Psoas muscle (tissue), 8 donors: ENCODE data around the gene NSUN5. TPM values are rescaled to one million over a fixed set of nuclear protein-coding genes. Genes with fewer than 3 reads are reported as not detected.

Source experiments
- ATAC-seq, 4 donors: fragments of 200-7000 bp; cut with Tn5 transposase; one replicate each; pipeline ENCODE4 v1.9.1; 2020; ENCODE audit warnings: moderate library complexity in 3 of 4, mild to moderate bottlenecking in 2 of 4
- DNase-seq, 2 donors: peaks; one replicate each; pipeline ENCODE4 v3.0.0-alpha.2; 2020
- H3K27ac ChIP-seq: fragments of 200-600 bp; one replicate; pipeline ENCODE4 v1.8.0; 2022
- H3K27me3 ChIP-seq, 3 donors: fragments of 200-600 bp in 1 of 3; one replicate each; pipeline versions ENCODE4 v1.6.1 to v1.8.0; 2013 to 2022; ENCODE audit warnings: low read length in 2 of 3, mild to moderate bottlenecking in 2 of 3, moderate library complexity in 1 of 3; ENCODE audit not compliant: insufficient read depth in 3 of 3
- H3K36me3 ChIP-seq, 2 donors: fragments of 200-600 bp in 1 of 2; one replicate each; pipeline versions ENCODE4 v1.6.1 to v1.8.0; 2013 to 2022; ENCODE audit warnings: low read depth in 1 of 2, mild to moderate bottlenecking in 1 of 2, moderate library complexity in 1 of 2; ENCODE audit not compliant: insufficient read depth in 1 of 2
- H3K4me1 ChIP-seq: fragments of 200-600 bp; one replicate; pipeline ENCODE4 v1.8.0; 2022
- H3K4me3 ChIP-seq: fragments of 200-600 bp; one replicate; pipeline ENCODE4 v1.8.0; 2022; ENCODE audit warnings: mild to moderate bottlenecking
- H3K9me3 ChIP-seq: fragments of 200-600 bp; one replicate; pipeline ENCODE4 v1.8.0; 2022
- CTCF ChIP-seq: fragments of 200-600 bp; IDR thresholded peaks from one replicate; pipeline ENCODE4 v1.8.0; 2022; ENCODE audit warnings: antibody characterized with exemption
- WGBS, 3 donors: extraction: QIAGEN DNeasy Blood & Tissue Kit; methylation state at CpG; one replicate each; pipeline versions ENCODE4 v1.1.6 to v1.1.7; 2013; 5-methylcytosine and 5-hydroxymethylcytosine counted together
- intact Hi-C, 2 donors: fragments of 100-400 bp; cut with DNase I; formaldehyde crosslinking; loops; one replicate each; pipeline versions ENCODE4 v1.11.0 to v1.14.2; 2022
- polyA plus RNA-seq, 3 donors: library from polyadenylated mRNA; stranded (reverse); fragments of 200-250 nt; gene quantifications; one replicate each; pipeline ENCODE4 v1.2.3, GENCODE V29; 2013
- total RNA-seq, 4 donors: library from RNA; stranded (reverse); fragmentation: NEBNext Ultra II Directional in 2 of 4; extraction: Animal tissue kit (Norgen Biotek cat#: 25700) in 2 of 4; gene quantifications; one replicate each; pipeline versions ENCODE4 v1.2.1 to v1.2.4, GENCODE V29; 2021 to 2023
- donor health status: healthy with polysubstance abuse.
- donor health status: DM: no; HTN: no; CAD: no; lungs with moderate emphysema.
- donor health status: Bipolar disorder and iron deficiency.
- donor health status: healthy.
- donor health status: DM: yes; HTN: yes; CAD: no.
- donor health status: DM: no; HTN: no; CAD: no.
- donor health status: DM: no; HTN: no; CAD: no.
- donor health status: DM: yes; HTN: yes; CAD: no.

NSUN5 gene
- total and polyA plus RNA-seq, 7 donors, result 18.2 to 65.2 (median 34.0) TPM

DNA sequence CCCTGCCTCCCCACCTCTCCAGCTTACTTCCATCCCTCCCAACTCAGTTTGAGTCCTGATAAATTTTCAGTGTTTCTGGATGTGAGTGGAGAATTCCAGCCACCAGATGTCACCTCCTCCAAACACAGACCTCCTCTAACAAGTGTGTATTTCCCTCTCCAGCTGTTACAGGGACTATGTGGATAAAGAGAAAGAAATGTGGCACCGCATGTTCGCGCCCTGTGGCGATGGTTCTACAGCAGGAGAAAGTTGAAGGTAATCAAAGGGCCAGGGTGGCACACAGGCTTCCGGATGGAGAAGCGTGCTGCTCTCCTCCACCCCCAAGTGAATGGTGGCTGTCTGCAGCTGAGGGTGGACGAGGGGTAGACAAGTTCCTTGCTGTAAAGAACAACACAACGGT is 34.0 kb upstream of the NSUN5 start:
- Histone ChIP-seq H3K9me3 (no peaks in the 10 kb centered on the region), H3K27me3 (no peaks in the 10 kb centered on the region), H3K4me1 (no peaks in the 10 kb centered on the region), H3K4me3 (peak overlapping the region; percentile 38), H3K36me3 (no peaks in the 10 kb centered on the region), H3K27ac (no peak overlapping the region)
- peak; percentile 55 for TF ChIP-seq CTCF
- 20 to 26% (median 20%) methylated on average over 8 of the region's 8 CpGs for WGBS, 3 donors
- intact Hi-C loops, result loop anchor here (2.0 to 5.0 kb wide), 3 partner anchors 55 to 108 kb away; no protein-coding TSS in a partner anchor
- ATAC-seq, result peak; percentile 87 to 97 (median 92)
- DNase-seq, result no peak

GRCh38 chr7:73341877-73342276 is 33.3 kb upstream of the NSUN5 start:
- no peak overlapping the region for H3K4me3 ChIP-seq
- no peak for TF ChIP-seq CTCF
- WGBS, 3 donors, result 59 to 67% (median 62%) methylated on average over 8 of the region's 8 CpGs
- H3K9me3 ChIP-seq, result no peaks in the 10 kb centered on the region
- no peaks in the 10 kb centered on the region for H3K36me3 ChIP-seq
- H3K27me3 ChIP-seq, result no peaks in the 10 kb centered on the region
- no peak overlapping the region for H3K27ac ChIP-seq
- ATAC-seq, result no peak
- intact Hi-C loops, result loop anchor here (2.0 to 5.0 kb wide), 3 partner anchors 55 to 109 kb away; no protein-coding TSS in a partner anchor
- H3K4me1 ChIP-seq, result no peaks in the 10 kb centered on the region
- no peak for DNase-seq

DNA sequence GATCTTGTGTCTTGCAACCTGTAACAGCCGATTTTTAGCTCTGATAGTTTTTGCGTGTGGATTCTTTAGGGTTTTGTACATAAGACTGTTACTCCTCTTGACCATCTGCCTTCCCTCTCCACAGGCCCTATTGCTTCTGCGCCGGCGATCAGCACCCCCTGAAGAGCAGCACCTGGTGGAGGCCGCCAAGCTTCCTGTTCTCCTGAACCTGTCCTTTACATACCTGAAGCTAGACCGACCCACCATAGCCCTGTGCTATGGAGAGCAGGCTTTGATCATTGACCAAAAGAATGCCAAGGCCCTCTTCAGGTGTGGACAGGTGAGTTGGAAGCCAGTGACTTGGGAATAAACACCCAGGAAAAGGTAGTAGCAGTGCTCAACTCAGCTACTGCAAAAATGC is 31.9 kb upstream of the NSUN5 start:
- H3K9me3 ChIP-seq, result no peaks in the 10 kb centered on the region
- intact Hi-C loops, result loop anchor here in 1 of 2 donors (5.0 kb wide), 1 partner anchor 57 kb away; no protein-coding TSS in a partner anchor
- 79 to 85% (median 82%) methylated on average over 7 of the region's 7 CpGs for WGBS, 3 donors
- H3K36me3 ChIP-seq, result no peaks in the 10 kb centered on the region
- DNase-seq, result no peak
- H3K4me3 ChIP-seq, result no peak overlapping the region
- no peak for TF ChIP-seq CTCF
- H3K27me3 ChIP-seq, result no peaks in the 10 kb centered on the region
- ATAC-seq, result no peak
- no peaks in the 10 kb centered on the region for H3K4me1 ChIP-seq
- H3K27ac ChIP-seq, result no peak overlapping the region

- H3K27me3 ChIP-seq, result no peaks in the 10 kb centered on the region
- no peaks in the 10 kb centered on the region for H3K4me1 ChIP-seq
- 40 to 50% (median 48%) methylated on average over 10 of the region's 10 CpGs for WGBS, 3 donors
- TF ChIP-seq CTCF, result no peak
- intact Hi-C loops, result no loop called here
- H3K9me3 ChIP-seq, result no peaks in the 10 kb centered on the region
- DNase-seq (no peak), ATAC-seq (no peak)
- no peak overlapping the region for H3K27ac ChIP-seq
- no peak overlapping the region for H3K4me3 ChIP-seq
- H3K36me3 ChIP-seq, result no peaks in the 10 kb centered on the region
These were observed 29.7 kb upstream of the NSUN5 start for GRCh38 chr7:73338321-73338720.

DNA sequence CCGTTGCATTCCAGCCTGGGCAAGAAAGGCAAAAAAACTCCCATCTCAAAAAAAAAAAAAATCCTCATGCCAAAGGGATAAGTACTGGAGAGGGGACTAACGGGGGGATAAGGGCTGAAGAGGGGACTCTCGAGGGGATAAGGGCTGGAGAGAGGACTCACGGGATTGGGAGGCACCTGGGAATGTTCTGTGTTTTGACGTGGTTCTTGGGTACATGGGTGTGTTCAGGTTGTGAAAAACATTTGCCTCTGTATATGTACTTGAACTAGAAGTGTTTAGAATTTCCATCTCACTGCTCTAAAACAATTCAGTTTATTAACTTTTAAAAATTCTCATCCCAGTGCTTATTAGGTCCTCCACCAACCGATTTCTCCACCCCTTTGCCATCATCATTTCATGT is 23.8 kb upstream of the NSUN5 start:
- H3K4me1 ChIP-seq, result no peaks in the 10 kb centered on the region
- H3K4me3 ChIP-seq, result no peak overlapping the region
- intact Hi-C loops, result no loop called here
- H3K27ac ChIP-seq, result no peak overlapping the region
- DNase-seq (no peak), ATAC-seq (no peak)
- no peaks in the 10 kb centered on the region for H3K27me3 ChIP-seq
- WGBS, 3 donors, result 61 to 77% (median 74%) methylated on average over 6 of the region's 6 CpGs
- no peak for TF ChIP-seq CTCF
- no peaks in the 10 kb centered on the region for H3K36me3 ChIP-seq
- no peaks in the 10 kb centered on the region for H3K9me3 ChIP-seq
